ENCODE measurements around the gene NMRK1.

Gene NMRK1

GRCh38 chr9:75102177-75102790 lies 14.3 kb upstream of the NMRK1 start:
- DNase-seq (ENCODE audit: low read depth) = no peak

GRCh38 chr9:75101004-75101588 lies 13.1 kb upstream of the NMRK1 start:
- DNase-seq (ENCODE audit: low read depth) = no peak

DNA sequence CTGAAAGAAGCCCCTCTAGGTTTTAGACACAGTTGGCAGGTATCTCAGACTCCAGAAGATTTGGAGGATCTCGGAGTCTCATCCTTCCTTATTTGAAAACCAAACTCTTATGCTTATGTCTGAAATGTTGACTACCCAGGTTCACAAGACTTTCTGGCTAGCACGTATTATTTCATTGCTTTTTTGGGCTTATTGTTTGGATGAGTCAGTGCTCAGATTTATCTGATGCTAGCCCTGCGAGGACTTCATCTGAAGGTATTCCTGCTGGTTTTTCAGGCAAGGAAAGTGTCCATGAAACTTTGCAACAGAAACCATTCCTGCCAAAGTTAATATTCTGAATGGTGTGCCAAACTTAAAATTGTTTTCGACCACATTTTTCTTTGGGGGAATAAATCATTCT lies 8.8 kb upstream of the NMRK1 start:
- DNase-seq (ENCODE audit: low read depth) = no peak

DNA sequence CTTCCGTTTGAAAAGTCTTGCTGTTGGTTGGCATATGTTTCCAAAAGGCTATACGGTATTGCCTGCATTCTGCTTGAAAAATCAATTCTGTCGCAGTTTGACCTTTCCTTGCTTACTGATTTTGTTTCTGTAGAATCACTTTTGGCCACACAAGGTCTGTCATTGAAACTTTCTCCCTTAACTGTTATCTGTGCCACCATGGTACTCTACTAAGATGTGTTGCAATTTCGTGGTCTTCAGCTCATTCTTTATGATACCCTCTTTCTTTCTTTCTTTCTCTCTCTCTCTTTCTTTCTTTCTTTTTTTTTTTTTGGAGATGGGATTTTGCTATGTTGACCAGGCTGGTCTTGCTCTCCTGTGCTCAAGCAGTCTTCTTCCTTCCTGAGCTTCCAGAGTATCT lies 4.8 kb upstream of the NMRK1 start:
- DNase-seq (ENCODE audit: low read depth) = no peak

GRCh38 chr9:75090579-75090978 lies 2.6 kb upstream of the NMRK1 start:
- no peak for DNase-seq (ENCODE audit: low read depth)

DNA sequence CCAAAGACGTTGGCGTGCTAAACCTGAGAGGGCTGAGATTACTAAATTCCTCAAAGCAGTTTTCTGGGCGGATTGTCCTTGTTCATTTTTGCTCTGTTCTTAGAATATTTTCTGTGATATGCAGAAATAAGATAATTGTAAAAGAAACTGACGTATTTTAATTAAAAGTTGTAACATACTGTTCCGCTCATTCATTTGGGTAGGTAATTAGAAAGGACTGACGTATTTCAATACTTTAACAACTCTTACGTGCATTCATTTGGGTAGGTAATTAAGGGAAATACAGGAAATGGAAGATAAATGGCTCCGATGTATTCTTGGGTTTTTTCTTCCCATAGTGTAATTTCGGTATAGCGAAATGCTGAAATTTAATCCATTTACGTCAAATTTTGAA lies 1.4 kb upstream of the NMRK1 start:
- DNase-seq (ENCODE audit: low read depth) = no peak

DNA sequence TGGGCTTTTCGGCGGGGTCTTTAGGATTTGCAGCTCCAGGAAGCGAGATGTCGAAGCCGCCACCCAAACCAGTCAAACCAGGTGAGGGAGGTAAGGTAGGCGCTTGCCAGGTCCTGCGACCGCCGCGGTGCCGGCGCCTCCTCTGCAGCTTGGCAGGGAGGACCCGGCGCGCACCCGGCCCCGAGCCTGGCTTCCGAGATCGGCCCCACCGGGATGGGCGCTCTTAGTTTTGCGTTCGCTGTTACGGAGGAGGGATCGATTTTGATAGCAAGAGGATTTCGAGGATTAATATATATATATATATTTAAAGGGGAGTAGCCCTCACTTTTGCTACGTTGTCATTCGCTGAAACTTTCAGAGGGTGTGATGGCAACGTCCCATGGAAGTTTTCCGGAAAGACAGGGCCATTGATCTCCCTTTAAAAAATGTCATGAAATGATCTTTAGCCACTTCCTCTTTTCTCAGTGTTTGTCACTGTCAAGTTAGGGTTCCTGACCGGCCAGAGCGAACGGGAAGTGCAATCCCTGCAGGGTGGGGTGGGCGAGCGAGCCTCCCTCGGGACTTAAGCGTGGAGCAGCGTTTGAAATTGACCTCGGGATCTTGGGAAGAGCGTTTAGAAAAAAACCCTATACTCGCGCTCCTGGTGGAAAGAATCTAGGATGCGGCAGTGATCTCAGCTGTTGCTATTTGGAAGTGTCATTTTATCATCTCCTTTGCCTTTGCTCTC lies 854 bp upstream of the NMRK1 start:
- DNase-seq (ENCODE audit: low read depth) = no peak

DNA sequence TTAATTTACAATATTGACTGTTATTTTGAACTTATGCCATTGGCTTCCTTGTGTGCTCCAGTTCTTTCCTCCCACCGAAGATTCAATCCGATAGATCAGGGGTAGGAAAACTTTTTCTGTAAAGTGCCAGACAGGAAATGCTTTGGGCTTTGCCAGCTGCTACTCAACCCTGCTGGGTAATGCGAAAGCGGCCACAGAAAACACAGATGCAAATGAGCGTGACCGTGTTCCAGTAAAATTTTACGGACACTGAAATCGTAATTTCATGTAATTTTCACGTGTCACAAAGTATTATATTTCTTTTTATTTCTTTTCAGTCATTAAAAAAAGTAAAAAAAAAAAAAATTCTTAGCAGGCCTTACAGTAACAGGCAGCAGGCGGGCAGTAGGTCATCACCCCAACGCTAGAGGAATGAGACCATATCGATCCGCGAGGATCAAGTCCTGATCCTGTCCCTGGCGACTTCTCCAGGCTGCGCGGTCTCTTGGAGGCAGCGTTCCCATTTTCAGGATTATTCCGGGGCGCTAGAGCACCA lies 599 bp downstream of the NMRK1 start:
- DNase-seq (ENCODE audit: low read depth) = no peak

- no peak for DNase-seq (ENCODE audit: low read depth)
These were observed 1.2 kb downstream of the NMRK1 start for GRCh38 chr9:75086541-75087288.

GRCh38 chr9:75085640-75086039 lies 2.3 kb downstream of the NMRK1 start:
- no peak for DNase-seq (ENCODE audit: low read depth)

- no peak for DNase-seq (ENCODE audit: low read depth)
These were observed 3.8 kb downstream of the NMRK1 start for GRCh38 chr9:75084081-75084672.

GRCh38 chr9:75083188-75083970 lies 4.6 kb downstream of the NMRK1 start:
- DNase-seq (ENCODE audit: low read depth) = no peak

DNA sequence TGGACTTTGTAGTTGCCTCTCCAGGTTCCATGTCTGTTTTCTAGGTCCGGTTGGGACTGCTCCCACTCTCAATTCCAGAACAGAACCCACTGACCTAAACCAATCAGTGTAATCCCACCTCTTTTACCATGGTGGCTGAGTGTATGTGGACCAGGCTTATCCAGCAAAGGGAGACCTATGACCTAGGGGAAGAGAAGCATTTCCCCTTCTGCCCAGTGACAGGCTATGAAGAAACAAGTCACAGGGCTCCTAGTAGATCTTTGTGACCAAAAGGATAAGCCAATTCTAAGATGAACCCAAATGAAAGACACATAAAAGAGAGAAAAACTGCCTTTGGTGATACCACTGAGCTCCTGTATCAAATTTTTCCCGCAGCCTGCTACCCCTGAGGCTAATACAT lies 6.3 kb downstream of the NMRK1 start:
- no peak for DNase-seq (ENCODE audit: low read depth)

DNA sequence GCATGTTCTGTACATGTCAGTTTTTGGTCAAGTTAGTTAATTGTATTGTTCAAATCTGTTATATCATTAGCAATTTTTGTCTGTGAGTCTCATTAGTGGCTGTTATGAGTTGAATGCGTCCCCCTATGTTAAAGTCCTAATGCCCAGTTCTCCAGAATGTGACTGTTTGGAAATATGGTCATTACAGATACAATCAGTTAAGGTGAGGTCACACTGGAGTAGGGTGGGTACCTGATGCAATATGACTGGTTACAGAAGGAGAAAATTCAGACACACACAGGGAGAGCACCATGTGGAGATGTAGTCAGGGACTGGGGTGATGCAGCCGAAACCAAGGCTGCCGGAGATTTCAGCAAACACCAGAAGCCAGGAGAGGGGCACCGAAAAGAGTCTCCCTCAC lies 15.1 kb downstream of the NMRK1 start:
- no peak for DNase-seq (ENCODE audit: low read depth)

DNA sequence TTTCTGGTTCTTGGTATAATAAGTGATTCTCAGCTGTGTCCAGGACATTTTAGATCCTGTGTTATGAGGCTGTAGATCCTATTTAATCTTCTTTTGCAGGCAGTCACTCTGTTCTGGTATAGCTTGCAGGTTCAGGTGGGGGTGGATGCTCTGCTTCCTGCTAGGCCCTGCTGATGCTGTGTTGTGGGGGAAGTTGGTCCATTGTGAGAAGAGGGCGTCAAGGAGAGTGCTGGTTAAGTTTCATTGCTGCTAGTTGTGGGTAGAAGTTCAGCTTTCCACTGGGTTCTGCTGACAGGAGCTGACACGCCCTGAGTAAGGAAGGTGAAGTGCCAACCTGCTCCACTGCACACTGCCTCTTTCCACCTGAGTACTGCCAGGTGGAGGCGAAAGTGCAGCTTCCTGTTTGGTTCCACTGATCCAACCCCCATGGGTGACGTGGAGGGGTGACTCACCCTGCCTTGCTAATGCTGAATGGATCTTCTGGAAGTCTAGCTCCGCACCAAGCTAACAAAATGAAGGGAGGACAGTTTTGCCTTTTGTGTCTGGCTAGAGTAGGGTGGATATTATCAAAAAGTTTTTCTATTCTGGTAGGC lies 16.3 kb downstream of the NMRK1 start:
- DNase-seq (ENCODE audit: low read depth) = no peak

GRCh38 chr9:75069171-75069570 lies 18.8 kb downstream of the NMRK1 start:
- no peak for DNase-seq (ENCODE audit: low read depth)

DNA sequence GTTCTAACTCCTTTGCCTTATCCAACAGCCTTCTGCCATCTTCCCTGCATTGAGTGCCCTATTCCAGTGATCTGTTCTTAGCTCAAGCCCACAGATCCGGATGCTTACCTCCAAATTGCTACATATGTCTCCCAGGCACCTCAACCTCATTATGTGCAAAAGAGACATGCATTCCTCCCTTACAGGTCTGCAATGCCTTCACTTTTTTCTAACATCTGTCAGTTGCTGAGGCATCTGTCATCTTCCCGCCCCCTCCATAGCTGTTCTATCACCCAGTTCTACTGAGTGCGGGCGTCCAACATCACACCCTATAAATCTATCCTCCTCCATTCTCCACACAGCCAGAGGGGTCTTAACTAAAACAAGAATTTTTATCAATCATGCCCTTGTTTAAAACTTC lies 20.1 kb downstream of the NMRK1 start:
- DNase-seq (ENCODE audit: low read depth) = no peak

DNA sequence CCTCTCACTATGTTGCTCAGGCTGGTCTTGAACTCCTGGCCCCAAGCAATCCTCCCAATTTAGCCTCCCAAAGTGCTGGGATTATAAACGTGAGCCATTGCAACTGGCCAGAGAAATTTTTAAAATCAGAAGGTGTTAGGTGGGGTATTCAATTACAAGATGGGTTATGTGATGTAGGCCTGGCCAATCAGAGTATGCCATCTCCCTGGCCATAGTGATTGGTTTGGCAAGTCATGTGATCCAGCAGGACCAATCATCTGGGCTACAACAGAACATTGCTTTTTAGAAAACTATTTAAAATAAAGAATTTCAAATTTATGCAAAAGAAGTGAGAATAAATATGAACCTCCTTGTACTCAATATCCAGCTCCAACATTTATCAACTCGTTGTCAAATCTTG lies 22.4 kb downstream of the NMRK1 start:
- DNase-seq (ENCODE audit: low read depth) = no peak

DNA sequence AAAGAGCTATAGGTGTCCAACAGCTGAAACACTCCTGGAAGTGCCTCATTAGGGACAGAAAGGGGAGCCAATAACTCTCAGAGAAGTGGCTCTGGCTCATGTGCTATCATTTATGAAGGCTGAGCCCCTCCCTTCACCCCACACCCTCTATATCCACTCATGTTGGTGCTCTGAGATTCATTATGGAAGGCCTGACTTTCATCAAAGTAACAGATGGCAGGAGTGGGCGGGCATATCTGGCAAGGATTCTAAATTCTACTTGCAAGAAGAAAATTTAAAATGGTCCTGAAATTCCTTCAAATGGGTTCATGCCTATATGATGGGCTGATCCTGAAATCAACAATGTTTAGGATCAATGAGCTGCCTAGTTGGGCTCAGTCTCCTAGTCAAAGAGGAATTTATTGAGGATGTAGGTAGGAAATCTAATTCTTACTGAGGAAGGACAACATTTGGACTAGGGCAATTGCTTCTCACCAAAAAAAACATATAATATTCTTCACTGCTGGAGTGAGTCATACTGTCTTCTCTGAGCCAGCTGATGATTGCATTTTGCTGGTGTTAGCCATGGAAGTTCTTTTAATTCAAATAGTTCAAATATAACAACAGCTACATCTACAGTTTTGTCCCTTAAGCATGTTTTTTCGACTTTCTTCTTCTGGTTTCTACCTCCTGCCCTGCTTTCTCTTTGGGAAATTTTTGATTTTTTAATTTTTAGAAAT lies 23.5 kb downstream of the NMRK1 start:
- DNase-seq (ENCODE audit: low read depth) = no peak

DNA sequence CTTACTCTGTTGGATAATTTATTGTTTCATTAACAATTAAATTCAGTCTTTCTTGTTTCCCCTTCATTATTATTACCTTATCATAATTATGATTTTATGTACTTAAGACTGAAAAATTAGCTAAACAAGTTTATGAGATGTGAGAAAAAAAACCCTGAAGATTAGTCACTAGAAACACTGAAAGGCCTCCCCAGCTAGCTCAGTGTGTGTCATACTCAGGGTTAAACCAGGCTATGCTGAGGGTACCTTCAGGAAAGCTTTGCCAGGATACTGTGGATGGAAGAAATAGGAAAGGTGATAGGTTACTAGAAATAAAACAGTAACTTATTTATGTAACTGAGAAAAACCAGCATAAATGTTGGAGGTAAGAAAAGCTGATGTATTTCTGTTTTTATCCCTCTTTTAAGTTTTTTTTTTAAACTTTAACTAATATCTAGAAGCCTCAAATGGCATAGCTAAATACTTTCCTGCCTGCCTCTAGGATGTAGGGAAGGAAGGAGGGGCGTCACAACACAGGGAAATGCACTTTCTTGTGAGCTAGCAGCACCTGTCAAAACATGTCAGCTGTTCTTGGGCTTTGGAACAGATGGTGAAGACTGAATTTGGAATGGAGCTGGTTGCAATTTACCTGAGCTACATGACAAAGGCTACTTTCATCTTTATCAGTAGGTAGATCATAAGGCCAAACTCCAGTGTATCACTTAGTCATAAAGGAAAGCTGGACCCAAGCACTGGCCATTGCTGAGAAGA lies 24.2 kb downstream of the NMRK1 start:
- DNase-seq (ENCODE audit: low read depth) = no peak
